Fibroblast of lung (primary cell): Measurements from ENCODE around the gene ITIH4.

Experiments
- EZH2 ChIP-seq: IDR thresholded peaks from 2 replicates; pipeline ENCODE4 v1.5.1; 2012; ENCODE audit warnings: low read length, control low read depth, mild to moderate bottlenecking; ENCODE audit errors: missing control alignments
- TF ChIP-seq, protein P1 (sequence below), 2 donors: IDR thresholded peaks in 1 of 2; conservative IDR thresholded peaks in 1 of 2; 1 replicate in 1 of 2; 2 replicates in 1 of 2; pipeline ENCODE4 v1.5.1; 2011 to 2012; ENCODE audit warnings: low read length in 2 of 2, control low read depth in 1 of 2, inconsistent platforms in 1 of 2, low read depth in 1 of 2, mild to moderate bottlenecking in 1 of 2

DNA sequence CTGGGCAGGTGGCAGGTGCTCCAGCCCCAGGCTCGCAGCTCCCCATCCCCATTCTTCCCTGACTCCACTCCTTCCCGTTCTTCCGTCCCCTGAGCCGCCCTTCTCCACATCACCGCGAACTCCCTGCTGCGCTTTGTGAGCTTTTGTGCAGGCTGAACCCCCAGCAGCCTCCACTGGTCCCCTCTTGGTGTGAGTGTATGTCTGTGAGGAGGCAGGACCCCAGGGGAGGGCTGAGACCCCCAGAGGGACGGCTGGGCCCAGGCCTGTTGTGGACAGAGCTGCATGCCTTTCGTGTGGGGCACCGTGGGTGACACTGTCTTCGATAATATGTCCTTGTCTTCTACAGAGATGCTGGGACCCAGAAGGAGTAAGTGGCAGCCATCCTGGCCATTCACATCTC is 43.2 kb downstream of the ITIH4 start:
- TF ChIP-seq, protein P1, sequence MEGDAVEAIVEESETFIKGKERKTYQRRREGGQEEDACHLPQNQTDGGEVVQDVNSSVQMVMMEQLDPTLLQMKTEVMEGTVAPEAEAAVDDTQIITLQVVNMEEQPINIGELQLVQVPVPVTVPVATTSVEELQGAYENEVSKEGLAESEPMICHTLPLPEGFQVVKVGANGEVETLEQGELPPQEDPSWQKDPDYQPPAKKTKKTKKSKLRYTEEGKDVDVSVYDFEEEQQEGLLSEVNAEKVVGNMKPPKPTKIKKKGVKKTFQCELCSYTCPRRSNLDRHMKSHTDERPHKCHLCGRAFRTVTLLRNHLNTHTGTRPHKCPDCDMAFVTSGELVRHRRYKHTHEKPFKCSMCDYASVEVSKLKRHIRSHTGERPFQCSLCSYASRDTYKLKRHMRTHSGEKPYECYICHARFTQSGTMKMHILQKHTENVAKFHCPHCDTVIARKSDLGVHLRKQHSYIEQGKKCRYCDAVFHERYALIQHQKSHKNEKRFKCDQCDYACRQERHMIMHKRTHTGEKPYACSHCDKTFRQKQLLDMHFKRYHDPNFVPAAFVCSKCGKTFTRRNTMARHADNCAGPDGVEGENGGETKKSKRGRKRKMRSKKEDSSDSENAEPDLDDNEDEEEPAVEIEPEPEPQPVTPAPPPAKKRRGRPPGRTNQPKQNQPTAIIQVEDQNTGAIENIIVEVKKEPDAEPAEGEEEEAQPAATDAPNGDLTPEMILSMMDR (conservative IDR thresholded peaks at IDR 0.05 in 1 of 2, IDR thresholded peaks at IDR 0.05 in 1 of 2; ENCODE audit: low read depth in 1 of 2, low read length in 2 of 2) = no peak
- no peak for TF ChIP-seq EZH2
